SIG-M5 (cell line): ENCODE results near the gene KCNG2.

Source experiments
- DNase-seq: peaks from one replicate; lab custom pipeline; 2025; lab: John Stamatoyannopoulos, UW

Gene KCNG2

DNA sequence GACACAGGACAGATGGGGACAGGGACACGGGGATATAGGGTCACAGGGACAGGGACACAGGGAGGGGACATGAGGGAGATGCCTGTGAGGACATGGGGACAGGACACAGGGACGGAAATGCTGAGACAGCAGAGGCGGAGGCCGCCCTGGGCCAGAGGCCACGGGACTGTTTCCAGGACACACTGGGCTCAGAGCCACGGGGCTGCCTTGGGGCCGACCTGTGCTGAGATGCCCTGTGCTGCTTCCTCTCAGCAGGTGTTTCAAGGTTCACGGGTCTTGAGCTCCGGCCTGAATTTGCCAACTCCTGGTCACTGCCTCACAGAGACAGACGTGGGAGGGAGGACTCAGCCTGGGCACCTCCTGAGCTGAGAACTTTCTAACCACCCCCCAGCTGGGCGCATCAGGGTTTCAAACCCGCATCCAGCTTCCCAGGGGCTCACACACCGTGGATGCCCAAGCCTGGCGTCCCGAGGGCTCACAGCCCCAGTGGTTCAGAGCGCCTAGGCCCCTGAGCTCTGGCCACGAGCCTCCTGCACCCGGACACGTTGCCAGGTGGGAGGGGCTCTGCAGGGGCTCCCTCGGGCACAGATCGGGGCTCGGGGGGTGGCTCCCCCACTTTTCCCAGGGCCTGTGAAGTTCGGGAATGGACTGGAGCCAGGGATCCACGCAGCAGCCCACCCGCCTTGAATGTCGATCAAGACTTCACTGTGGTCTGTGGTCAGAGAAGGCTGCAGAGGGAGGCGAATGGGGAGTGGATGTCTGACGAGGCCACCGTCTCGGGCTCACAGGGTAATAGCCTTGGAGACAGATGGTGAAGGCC is 89.7 kb downstream of the KCNG2 start:
- no peak for DNase-seq

DNA sequence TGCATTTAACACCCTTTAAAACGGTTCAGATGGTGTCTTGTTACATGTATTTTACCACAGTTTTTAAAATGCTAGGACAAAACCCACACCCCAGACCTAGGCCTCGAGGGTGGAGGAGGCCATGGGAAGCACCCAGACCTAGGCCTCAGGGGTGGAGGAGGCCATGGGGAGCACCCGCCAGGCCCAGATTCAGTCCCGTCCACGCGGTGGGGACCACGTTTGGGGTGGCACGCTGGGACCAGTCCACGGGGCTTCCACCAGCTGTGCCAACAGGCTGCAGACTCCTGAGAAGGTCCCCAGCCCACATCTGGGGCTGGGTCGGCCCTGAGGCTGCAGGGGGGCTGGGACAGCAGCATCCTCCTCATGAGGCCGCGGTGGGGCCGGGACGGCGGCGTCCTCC is 90.3 kb downstream of the KCNG2 start:
- DNase-seq: no peak

DNA sequence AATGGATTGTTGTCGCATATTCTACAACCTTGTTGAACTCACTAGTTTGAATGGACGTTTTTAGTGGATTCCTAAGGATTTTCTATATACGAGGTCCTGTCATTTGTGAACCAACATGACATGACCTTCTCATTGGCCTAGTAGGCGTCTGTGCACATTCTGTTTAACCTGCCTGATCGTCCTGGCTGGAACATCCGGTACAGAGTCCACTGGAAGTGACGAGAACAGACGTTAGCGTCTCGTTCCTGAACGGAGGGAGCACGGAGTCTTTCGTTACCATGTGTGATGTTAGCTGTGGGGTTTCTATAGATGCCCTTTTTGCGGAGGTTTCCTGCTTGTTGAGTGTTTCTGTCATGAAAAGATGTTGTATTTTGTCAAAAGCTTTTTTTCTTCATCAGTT is 91.8 kb downstream of the KCNG2 start:
- no peak for DNase-seq

DNA sequence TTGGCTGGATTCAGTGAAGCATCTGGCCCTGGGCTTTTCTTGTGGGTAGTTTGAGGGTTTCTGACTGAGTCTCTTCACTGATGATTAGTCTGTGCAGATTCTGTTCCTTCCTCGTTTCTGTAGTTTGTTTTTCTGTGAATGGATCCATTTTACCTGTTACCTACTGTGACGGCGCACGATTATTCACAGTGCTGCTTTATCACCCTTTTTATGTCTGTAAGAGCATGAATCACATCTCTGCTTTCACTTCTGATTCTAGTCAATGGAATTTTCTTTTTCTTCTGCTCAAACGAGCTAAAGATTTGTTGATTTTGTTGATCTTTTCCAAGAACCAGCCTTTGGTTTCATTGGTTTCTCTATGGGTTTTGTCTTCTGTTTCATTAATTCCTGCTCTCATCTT is 92.9 kb downstream of the KCNG2 start:
- no peak for DNase-seq

DNA sequence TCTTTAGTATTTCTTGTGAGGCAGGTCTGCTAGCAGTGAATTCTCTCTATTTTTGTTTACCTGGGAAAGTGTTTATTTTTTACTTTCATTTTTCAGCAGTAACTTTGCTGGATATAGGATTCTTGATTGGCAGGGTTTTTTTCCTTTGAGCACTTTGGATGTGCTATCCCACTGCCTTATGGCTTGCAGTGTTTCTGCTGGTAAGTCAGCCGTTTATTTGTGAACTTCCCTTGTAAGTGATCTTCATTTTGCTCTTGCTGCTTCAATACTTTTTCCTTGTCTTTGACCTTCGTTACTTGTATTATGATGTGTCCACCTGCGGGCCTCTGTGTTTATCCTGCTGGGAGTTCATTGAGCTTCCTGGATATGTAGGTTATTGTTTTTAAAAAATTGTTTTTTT is 99.0 kb downstream of the KCNG2 start:
- DNase-seq: no peak

DNA sequence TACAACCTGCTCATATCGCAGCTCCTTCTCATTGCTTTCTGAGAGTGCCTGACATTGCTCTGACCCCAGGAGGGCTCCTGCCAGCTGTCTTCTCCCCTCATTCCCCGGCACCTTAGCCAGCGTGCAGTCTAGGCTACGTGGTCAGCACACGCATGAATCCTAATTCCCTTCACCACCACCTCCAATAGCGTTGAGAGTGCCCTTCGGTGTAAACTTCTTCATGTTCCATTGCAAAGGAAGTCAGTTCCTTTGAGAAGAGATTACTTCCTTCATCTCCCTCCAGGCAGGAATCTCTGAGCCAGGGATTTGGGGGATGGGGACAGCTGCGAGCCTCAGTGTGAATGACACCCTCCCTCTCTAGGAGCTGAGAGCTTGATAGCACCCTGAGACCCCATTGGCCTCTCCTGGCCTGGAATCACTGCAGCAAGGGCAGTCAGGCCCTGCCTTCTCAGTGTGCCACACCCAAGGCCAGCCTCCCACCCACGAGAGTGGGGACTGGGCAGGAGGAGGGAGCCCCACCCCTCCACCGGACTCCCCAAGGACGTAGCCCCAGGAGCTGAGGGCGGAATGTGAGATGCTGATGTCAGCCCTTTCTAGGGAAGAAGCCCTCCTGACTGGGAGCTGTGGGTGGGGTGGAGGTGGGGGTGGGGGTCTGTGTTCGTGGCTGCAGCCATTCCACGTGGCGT is 100.3 kb downstream of the KCNG2 start:
- no peak for DNase-seq

DNA sequence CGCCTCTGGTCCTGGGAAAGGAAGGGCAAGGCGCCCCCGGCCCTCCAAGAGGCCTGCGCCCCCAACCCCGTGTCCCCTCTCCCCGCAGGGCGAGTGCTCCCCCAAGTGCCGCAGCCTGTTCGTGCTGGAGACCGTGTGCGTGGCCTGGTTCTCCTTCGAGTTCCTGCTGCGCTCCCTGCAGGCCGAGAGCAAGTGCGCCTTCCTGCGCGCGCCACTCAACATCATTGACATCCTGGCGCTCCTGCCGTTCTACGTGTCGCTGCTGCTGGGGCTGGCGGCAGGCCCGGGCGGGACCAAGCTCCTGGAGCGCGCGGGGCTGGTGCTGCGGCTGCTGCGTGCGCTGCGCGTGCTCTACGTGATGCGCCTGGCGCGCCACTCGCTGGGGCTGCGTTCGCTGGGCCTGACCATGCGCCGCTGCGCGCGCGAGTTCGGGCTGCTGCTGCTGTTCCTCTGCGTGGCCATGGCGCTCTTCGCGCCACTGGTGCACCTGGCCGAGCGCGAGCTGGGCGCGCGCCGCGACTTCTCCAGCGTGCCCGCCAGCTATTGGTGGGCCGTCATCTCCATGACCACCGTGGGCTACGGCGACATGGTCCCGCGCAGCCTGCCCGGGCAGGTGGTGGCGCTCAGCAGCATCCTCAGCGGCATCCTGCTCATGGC is 101.3 kb downstream of the KCNG2 start:
- DNase-seq: no peak

DNA sequence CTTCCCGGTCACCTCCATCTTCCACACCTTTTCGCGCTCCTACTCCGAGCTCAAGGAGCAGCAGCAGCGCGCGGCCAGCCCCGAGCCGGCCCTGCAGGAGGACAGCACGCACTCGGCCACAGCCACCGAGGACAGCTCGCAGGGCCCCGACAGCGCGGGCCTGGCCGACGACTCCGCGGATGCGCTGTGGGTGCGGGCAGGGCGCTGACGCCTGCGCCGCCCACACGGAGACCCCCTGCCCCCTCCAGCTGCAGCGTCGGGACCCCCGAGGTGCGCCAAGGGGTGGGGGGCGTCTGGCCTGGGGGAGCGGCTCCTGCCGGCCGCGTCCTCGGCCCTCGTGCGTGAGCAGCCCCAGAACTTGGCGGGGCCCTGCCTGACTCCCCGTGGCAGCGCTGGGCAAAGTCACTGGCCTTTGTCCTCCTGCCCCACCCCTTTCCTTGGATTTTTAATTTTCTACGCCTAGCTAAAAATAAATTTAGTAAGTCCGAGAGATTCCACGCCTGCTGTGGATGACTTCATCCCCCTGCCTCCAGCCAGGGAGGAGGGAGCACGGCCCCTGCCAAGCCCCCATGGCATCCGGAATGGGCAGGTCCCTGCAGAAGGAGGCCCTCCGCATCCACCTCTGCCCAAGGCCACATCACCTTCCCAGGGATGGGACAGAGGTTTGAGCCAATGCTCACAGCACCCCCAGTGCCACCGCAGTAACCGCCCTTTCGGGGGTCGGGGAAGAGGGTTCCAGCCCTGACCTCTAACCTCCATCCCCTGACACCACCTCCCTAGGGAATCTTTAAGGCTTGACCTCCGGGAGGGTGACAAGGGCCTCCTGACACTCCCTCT is 102.1 kb downstream of the KCNG2 start:
- no peak for DNase-seq

DNA sequence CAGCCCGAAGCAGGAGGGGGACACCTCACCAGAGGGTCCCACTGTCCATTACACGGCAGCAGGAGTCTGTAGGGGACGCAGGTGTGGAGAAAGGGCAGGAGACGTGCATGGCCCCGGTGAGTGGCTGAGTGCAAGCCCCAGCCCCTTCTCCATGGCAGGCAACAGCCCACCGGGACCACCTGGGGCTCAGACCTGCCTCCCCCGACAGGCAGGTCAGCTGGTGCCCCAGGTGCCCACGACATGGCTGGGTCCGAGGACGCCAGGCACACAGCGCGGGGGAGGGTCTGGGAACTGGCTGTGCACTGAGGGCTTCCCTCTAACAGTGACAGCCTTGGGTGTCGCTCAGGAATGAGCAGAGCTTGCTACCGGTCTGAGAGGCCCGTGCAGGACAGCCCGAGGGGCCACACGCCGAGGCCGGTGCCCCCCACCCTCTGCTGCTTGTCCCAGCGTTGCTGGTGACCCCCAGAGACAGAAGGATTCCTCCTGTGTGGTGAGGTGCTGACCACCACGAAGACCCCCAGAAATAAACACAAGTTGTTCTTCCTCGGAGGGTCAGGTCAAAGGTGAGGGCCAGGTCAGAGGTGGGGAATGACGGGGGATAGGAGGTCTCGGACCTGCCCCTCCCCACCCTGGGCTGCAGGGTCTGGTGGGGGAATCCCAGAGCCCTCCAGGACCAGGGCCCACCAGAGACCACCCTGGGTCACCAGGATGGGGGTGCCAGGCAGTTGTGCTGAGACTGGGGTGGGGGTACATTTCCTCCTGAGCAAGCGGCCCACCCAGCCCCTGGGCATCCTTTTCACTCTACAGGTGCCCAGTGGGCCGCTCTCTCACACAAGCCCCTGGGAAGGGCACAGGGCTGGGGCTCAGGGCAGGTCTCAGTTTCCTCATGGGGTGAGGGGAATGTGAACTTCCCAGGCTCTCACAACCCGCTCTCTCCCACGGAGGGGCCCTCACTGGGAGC is 103.2 kb downstream of the KCNG2 start:
- DNase-seq: no peak

DNA sequence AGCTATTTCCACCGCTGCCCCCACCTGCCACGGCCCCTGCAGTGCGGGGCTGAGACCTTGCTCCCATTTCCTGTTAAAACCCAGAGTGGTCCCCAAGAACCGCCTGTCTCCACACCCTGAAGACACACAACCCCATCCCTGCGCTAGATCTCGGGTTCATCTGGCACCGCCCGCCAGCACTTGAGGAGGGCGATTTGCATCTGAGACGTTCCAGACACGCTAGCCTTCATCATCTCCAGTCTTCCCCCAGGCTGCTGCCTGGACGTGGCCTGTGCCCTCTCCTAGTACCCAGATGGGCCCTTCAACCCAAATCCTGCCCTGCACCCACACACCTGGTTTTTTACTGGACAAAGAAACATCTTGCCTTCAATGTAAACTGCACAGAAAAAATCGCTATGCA is 103.9 kb downstream of the KCNG2 start:
- no peak for DNase-seq

DNA sequence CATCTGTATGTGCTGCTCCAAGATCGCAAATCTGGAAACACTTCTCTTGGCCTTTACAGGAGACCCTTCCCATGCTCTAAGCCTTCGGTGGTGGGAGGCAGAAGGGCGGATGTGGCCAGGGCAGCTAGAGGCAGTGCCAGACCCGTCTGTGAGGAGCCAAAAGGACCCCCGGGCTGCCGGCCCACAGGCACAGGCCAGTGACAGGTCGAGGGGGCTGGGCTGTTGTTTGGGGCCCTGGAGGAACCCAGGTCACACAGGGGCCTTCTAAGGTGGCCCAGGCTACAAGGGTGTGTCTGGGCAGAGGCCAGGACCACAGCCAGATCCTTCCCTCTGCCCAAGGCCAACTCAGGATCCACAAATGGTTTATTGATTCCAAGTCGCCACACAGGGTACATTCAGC is 104.3 kb downstream of the KCNG2 start:
- no peak for DNase-seq

DNA sequence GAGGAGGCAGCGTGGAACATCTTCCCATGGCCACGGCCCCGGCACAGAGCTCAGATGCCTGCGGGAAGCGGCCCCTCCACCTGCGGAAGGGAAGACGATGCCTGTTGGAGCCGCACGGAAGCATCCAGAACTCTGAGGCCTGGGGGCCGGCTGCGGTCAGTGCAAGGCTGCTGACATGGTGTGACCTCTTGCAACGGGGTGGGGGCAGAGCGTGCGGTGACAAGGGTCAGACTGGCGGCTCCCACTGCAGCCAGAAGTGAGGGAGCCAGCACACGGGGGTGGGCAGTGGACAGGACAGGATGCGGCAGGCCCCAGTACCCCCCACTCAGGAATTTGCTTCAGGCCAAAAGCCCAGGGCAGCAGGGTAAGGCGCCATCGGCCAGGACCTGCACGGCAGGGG is 104.9 kb downstream of the KCNG2 start:
- no peak for DNase-seq

DNA sequence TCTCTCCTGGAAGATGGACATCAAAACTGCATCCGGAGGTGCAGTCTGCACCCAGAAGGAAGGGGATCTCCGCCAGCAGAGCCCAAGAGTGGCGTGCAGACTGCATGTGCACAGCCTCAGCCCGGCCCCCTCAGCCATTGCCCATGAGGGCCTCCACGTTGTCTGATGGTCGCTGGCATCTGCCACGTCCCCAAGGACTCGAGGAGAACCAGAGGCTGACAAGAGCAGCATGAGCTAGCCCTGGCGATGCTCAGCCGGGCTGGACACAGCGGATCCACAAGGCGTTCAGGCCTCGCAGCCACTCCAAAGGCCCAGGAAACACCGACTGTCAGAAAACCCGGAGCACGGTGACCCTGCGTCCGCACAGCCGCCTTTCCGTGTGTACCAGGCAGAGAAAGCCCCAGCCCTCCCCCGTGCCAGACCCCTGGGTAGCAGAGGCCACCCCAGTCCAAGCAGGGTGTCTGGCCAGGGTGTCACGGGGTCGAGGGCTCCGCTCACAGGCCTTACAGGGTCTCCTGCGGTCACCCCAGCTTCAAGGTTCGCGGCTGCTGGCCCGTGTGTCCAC is 105.4 kb downstream of the KCNG2 start:
- no peak for DNase-seq

DNA sequence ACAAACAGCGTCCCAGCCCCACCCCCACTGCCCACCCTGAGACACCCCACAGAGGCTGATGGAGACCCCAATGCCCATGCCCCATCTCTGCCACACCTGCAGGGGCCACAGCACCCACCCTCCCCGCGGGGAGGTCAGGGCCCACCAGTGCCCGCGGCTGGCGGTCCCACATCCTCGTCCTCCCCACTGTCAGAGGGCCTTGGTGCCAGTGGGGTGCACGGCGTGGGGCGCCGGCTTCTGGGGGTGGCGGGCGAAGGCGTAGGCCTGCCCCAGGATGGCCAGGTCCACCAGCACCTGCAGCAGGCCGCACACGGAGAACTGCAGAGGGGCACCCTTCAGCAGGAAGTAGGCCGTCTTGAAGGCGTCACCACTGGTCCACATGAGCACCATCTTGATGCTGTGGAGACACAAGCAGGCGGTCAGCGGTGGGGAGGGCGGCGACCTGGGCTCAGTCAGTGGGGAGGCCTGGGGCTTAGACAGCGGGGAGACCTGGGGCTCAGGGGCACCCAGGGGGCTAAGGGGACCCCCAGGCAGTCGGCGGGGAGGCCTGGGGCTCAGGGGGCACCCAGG is 106.1 kb downstream of the KCNG2 start:
- no peak for DNase-seq

DNA sequence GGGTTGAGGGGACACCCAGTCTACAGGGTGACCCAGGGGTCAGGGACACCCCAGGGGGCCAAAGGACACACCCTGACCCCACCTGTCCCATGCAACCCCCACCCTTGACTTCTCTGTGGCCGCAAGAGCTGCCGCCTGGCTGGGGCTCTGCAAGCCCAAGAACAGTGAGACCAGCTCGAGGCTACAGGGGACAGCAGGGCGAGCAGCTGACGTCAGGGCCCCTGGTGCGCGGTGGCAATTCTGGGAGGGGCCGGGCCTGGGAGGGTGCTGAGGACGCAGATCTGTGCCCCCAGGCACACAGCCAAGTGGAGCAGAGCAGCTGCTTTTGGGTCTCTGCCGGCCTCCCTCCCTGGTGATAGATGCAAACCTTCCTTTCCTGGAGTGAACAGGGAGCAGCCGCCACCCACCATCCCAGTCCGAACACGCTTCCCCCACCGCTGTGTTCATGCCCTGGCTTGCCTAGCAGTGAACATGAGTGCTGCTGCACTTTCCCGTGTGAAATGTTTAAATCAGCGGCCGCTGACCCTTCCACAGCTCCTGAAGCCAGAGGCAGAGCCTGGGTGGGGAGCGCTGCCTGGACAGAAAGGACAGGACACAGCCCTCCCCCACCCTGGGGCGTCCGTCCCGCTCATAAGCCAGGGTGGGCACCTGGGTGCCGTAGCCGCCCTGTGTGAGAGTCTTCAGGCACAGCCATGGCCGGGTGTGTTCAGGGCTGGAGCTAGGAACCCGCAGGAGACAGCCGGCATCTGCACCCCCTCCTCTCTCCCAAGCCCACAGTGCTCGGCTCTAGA is 106.8 kb downstream of the KCNG2 start:
- DNase-seq: no peak

DNA sequence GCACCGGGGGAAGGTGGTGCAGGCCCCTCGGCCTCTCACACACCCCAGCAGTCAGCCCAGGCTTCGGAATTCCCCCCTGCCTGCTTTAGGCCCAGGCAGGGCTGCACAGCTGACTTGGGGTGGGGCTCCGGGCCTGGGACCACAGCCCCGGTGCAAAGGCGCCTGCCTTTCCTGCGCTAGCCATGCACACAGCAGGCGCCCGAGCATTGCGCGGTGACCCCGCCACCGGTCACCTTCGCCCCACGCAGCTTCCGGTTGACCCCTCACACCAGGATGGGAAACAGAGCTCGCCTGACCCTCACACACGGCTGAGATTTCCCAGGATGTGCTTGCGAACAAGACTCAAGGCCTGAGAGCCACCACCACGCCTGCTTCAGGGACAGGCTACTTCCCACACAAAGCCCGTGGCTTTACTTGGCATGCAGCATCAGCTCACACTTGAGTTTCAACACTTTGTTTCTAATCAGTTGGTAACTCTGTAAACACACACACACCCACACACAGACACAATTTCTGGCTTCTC is 107.7 kb downstream of the KCNG2 start:
- DNase-seq: no peak

DNA sequence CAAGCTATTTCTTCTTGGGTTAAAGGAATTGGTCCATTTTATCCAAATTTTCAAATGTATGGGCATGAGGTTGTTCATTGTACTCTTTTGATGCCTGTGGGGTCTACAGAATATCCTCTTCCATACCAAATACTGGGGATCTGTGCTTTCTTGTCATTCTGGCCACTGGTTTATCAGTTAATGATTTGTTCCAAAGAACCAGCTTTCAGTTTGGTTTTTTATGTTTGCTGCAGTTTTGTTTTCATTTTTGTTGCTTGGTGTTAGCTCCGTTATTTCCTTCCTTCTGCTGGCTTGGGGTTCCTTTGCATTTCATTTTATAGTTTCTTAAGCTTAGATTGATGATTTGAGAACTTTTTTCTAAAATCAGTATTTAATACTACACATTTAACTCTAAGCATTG is 108.3 kb downstream of the KCNG2 start:
- no peak for DNase-seq

DNA sequence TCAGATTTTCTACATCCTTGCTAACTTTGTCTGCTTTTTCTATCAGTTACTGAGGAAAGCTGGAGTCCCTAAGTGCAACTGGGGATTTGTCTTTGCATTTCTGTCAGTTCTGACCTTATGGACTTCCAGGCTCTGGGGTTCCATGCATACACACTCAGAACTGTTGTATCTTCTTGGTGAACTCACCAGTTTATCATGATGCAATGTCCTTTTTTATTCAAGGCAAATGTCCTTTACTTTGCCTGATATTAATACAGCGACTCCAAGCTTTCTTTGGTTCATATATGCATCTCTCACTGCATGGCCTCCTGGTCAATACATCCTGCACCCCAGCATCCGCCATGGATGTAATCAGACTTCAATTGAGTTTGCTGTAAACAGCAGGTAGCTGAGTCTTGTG is 109.0 kb downstream of the KCNG2 start:
- DNase-seq: no peak

DNA sequence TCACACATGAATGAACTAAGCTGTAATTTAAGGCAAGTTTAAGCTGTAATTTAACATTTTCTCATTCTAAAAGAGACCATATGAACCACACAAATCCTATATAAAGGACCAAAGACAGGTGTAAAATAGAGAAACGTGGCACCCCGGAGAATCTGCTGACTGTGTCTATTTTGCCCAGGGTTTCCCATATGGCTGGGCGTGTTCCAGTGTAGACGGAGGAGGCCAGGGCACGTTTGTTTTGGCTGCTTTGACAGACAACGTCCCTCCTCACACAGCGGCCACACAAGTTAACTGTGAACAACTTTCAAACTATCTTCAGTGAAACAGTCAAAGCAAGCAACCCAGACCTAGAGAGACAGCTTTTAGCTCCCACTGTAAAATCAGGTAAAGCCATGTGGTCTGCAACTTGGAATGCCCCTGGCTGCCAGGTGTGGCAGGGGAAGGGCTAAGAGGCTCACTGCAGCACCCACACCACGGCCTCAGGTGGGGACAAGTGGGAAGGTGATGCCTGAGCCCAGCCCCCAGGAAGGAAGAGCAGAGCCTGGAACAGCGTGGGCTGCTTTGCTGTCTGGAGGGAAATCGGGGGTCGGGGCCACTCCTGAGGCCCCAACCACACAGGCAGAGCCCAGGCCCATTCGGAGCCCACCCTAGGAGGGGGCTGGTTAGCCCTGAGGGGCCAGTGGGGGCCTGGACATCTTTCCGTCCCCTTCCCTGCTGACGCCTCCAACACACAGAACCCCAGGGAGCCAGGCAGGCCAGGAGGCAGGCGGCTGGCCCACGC is 113.0 kb downstream of the KCNG2 start:
- DNase-seq: no peak
